GM12801 (cell line): ENCODE data around the gene SMYD3.

Experiments used
- TF ChIP-seq, protein P1 (sequence below): IDR thresholded peaks from one replicate; pipeline ENCODE4 v1.5.1; 2011; ENCODE audit warnings: control low read depth; ENCODE audit not compliant: insufficient read length; ENCODE audit errors: extremely low read depth

SMYD3 gene

DNA sequence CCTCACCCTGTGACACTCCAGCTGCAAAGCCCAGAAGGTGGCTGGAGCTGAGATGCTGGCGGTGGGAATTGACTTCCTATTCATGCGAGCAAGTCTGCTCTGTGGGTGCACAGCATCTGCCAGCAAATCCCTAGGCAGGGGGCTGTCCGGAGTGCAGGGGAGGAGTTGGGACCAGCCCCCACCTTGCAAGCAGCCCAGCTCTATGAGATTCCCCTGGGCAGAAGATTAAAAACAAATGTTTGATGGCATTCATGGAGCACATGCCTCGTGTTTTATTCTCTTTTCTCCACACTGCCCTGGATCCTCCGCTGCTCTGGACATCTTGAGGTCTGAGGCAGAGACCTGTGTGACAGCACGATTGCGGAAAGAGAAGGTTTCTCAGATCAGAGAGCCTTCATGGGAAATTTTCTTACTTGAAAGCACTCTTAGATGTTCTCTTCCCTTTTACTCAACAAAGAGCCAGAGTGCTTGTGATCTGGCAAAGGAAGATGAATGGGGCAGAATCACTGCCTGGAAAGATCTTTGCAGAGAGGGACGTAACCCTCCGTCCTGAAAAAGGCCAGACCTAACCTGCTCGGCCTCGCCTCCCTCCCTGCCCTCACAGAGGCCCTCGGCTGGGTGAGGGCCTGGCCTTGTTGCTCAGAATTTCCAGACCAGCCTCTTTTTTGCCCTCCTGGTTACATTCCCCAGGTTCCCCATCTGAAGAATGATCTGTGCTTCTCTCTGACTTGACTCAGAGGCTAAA is 755.2 kb downstream of the SMYD3 start:
- TF ChIP-seq, protein P1, sequence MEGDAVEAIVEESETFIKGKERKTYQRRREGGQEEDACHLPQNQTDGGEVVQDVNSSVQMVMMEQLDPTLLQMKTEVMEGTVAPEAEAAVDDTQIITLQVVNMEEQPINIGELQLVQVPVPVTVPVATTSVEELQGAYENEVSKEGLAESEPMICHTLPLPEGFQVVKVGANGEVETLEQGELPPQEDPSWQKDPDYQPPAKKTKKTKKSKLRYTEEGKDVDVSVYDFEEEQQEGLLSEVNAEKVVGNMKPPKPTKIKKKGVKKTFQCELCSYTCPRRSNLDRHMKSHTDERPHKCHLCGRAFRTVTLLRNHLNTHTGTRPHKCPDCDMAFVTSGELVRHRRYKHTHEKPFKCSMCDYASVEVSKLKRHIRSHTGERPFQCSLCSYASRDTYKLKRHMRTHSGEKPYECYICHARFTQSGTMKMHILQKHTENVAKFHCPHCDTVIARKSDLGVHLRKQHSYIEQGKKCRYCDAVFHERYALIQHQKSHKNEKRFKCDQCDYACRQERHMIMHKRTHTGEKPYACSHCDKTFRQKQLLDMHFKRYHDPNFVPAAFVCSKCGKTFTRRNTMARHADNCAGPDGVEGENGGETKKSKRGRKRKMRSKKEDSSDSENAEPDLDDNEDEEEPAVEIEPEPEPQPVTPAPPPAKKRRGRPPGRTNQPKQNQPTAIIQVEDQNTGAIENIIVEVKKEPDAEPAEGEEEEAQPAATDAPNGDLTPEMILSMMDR = no peak

DNA sequence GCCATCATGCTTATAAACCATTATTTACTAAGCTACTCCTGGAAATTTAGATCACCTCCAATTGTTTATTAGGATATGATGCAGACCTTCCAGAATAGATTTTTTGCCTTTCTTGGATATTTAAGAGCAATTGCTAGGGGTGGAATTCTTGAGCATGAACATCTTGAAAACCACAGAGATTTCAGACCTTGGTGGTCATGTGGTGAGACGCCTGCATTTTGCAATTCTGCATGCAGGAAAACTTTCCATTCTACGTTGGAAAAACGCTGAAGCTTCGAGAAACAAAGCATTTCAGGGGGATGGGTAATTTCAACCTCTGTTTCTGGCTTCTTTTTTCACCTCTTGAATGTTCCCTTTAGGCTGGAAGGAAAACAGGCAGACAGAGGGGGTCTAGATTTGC is 756.0 kb downstream of the SMYD3 start:
- TF ChIP-seq, protein P1 = no peak

DNA sequence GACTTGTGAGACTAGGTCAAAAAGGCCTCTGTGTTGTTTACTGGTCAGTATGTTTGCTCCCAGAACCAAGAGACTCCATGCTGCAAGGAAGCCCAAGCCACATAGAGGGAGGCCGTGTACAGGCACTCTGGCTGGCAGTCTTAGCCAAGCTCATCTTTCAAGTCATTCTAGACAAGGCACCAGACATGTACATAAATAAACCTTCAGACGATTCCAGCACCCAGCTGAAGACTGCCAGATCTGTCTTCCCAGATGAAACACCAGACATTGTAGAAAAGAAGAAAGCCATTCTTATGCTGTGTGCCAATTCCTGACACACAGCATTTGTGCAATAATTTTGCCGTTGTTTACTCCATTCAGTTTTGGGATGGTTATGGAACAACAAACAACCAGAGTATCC is 756.8 kb downstream of the SMYD3 start:
- TF ChIP-seq, protein P1 = no peak

DNA sequence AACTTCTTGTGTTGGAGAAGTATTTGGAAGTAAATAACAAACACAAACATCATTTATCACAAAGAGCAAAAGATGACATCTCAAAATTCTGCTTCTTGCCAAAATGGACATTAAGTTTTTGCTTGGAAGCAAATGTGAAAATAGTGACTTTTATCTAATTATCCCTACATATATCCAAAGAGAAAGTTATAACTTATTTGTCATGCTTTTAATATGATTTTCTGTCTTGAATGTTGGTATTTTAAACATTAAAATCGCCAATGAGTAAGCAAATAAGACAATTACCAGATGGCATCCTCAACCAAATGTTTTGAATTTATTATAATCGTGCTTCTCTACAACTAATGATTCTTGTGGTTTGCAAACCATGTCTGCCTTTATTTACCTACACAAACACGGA is 758.0 kb downstream of the SMYD3 start:
- TF ChIP-seq, protein P1 = no peak

DNA sequence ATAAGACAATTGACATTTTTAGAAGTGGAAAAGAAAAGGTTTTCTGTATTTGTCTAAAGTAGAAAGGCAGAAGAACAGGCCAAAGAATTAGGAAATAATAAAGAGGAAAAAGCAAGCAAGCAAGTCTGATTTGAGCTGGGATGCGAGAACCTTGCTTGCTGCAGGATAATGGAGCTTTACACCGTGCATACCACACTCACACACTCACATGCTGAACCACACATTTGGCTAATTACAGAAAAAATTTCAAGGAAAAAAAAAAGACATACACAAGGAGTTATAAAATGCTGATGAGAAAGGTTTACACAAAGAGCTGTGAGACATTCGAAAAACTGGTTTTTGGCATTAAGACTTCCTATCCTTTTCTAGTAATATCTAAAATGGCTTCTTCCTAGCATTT is 758.4 kb downstream of the SMYD3 start:
- TF ChIP-seq, protein P1 = no peak

DNA sequence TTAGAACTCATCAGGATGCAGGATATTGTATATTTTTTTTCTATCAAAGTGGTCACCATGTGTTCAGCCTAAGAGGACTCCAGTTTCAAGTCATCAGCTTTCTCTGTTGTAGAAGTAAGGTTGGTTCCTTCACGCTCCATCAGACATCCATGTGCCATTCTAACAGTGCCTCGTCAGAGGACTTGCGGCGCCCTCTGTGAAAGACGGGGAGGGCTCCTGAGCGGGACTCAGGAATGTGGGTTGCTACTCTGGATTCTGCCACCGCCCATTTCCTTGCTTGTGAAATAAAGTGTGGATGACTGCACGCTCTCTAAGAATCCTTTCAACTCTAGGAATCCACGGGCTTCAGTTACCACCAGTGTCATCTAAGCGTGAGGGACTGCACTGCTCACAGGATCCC is 758.8 kb downstream of the SMYD3 start:
- TF ChIP-seq, protein P1 = no peak

DNA sequence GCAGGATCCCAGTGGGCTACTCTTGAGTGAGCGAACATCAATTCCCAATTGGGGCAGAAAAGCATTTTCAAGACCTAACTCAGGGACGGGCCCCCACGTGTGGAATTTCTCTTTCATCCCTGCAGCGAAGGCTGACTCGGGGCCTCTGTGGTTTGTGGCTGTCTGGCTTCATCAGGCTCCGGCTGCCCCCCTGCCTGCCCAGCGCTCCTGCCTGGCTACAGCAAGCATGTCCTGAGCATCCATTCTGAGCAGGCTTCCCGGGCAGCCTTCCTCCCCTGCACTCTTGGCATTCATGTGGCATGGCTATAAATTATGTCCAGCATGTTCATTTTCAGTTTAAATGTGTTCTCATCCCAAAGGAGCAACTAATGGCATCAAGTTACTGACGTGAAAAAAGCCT is 764.2 kb downstream of the SMYD3 start:
- TF ChIP-seq, protein P1 = no peak
